ENCODE data around the gene ZNF155.

Gene ZNF155

DNA sequence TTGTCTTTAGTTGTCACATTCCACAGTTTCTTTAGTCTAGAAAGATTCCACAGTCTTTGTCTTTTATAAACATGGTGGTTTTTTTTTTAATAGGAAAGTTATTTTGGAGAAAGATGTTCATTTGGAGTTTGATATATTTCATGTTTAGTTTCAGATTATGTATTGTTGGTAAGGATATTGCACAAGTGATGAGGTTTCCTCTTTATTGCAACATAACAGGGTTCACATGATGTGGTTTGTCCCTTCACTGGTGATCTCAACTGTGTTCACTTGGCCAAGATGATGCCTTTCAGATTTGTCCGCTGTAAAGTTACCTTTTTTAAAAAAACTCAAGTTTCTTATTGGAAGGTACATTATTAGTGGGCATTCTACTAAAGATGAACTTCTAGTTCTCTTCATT is 22.0 kb downstream of the ZNF155 start:
- DNase-seq: no peak

DNA sequence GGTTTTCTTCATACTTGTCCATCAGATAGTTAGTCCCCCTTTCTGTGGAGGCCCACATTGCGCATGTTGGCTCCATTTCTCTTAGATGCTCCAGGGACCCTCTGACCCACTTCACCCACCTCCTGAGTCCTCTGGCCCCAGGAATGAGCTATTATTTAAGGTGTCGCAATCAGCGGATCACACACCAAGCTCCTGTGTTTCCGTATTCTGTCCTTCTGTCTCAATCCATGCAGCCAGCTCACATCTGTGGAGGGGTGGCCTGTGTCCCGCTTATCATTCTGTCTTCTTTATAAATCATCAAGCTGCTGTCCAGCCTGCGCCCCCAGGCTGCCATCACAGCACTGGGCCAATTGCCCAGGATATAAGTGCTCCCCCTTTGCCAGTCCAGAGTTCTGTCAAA is 23.5 kb downstream of the ZNF155 start:
- no peak for DNase-seq

DNA sequence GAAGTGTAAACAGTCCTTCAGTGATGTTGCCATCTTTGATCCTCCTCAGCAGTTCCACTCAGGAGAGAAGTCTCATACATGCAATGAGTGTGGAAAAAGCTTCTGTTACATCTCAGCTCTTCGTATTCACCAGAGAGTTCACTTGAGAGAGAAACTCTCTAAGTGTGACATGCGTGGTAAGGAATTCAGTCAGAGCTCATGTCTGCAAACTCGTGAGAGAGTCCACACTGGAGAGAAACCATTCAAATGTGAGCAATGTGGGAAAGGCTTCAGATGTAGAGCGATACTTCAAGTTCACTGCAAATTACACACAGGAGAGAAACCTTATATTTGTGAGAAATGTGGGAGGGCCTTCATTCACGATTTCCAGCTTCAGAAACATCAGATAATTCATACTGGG is 26.5 kb downstream of the ZNF155 start:
- no peak for DNase-seq

DNA sequence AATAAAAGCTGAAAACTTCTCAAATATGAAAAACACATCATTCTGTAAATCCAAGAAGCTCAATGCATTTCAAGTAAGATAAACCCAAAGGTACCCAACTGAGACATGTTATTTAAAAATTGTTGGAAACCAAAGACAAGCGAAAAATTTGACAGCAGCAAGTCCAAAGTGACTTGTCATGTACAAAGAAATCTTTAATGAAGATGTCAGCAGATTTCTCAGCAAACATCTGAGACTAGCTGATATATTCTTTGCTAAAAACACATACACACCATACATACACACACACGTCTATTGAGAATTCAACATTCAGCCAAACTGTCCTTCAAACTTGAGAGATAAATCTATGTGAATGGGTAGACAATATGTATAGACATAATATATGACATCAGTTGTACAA is 35.5 kb downstream of the ZNF155 start:
- DNase-seq: no peak

DNA sequence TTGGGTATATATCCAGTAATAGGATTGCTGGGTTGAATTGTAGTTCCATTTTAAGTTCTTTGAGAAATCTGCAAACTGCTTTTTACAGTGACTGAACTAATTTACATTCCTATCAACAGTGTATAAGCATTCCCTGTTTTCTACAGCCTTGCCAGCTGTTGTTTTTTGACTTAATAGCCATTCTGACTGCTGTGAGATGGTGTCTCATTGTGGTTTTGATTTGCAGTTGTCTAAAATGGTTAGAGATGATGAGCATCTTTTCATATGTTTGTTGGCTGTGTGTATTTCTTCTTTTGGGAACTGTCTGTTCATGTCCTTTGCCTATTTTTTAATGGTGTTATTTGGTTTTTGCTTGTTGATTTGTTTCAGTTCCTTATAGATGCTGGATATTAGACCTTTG is 37.2 kb downstream of the ZNF155 start:
- no peak for DNase-seq

DNA sequence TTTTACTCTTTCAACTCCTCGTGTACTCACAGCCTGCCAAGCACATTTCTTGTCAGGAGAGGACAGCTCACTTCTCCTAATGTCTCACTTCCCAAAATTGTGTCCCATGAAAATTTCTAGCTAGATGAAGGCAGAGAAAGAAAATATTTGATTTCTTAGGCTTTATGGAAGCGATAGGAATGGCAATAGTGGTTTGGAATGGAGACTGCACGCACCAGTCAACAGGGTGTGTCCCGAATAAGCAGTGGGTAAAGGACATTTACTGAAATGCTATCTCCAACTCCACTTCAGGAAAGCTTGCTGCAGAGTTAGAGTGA is 40.9 kb downstream of the ZNF155 start:
- DNase-seq: no peak

DNA sequence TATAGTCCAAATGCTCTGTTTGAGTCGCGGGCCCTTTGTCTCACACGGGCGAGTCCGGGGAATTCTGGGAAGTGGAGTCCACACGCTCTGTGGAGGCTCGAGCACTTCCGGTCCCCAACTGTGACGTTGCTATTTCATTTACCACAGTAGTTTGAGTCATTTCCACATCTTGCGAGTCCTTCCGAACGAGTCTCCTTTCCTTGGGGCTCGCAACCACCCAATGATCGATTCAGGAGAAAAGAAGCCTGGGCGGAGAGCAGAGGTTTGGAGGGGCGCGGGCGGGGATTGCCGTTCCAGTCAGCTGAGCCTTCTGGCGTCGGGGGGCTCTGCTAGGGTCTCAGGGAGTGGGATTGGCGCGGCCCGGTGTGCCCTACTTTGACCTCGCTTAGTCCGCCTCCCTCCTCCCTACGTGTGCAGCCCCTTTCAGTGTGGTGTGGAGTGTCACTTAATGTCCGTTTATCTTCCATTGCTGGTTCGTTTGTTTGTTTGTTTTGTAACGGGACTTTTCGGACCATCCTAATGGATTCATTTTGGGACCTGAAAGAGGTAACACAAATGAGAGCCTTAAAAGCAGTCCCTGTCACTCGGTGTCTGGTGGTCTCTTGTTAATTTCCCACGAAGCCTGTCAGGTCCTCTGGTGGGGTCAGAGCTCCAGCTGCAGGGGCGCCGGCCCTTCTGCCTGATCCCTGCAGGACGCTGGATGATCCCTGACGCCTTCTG is 41.4 kb downstream of the ZNF155 start, which contains the start of gene ZNF222:
Gene ZNF222, plus strand, starts transcription at position 163 of the 720 bp plus-strand sequence. Its CDS starts 58 bp downstream, at position 221.
- DNase-seq: peak; percentile 55

DNA sequence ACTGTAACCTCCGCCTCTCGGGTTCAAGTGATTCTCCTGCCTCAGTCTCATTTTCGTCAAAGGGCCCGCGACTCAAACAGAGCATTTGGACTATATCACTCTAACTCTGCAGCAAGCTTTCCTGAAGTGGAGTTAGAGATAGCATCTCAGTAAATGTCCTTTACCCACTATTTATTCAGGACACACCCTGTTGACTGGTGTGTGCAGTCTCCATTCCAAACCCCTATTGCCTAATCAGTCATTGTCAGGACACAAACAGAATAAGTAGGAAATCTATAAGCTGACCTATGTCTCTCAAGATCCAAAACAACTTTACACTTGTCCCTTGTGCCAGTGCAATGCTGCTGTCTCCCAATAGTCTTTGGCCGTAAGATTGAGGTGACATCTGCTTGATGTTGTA is 42.6 kb downstream of the ZNF155 start:
- DNase-seq: no peak

DNA sequence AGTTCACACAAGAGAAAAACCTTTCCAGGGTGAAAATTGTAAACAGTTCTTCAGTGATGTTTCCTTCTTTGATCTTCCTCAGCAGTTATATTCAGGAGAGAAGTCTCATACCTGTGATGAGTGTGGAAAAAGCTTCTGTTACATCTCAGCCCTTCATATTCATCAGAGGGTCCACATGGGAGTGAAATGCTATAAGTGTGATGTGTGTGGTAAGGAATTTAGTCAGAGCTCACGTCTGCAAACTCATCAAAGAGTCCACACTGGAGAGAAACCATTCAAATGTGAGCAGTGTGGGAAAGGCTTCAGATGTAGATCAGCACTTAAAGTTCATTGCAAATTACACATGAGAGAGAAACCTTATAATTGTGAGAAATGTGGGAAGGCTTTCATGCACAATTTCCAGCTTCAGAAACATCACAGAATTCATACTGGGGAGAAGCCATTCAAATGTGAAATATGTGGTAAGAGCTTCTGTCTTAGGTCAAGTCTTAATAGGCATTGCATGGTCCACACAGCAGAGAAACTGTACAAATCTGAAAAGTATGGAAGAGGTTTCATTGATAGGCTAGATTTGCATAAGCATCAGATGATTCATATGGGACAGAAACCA is 48.1 kb downstream of the ZNF155 start:
- no peak for DNase-seq

DNA sequence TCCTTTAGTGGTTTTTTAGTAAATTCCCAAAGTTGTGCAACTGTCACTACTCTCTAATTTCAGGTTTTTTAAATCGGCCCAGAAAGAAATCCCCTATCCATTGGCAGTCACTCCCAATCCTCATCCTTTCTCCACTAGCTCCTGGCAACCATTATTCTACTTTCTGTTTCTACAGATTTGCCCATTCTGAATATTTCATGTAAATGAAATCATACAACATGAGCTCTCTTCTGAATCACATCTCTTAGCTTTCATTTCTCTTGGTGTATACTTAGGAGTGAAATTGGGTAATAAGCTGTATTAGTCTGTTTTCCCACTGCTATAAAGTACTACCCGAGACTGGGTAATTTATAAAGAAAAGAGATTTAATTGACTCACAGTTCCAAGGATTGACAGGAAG is 58.2 kb downstream of the ZNF155 start:
- no peak for DNase-seq
